ENCODE data around the gene SLC35F1. TPM values are rescaled to one million over a fixed set of nuclear protein-coding genes. Genes with fewer than 3 reads are reported as not detected.

SLC35F1 gene
- total RNA-seq, 1 donor from 2014 or later: 0.30 TPM

- ATAC-seq: no peak
- Histone ChIP-seq H3K9me3 (peaks cover 15% of the 10 kb centered on the region), H3K36me3 (no peaks in the 10 kb centered on the region), H3K27me3 (ENCODE audit: low read depth) (no peaks in the 10 kb centered on the region), H3K27ac (no peak overlapping the region), H3K4me1 (no peaks in the 10 kb centered on the region), H3K4me3 (no peak overlapping the region)
- TF ChIP-seq CTCF (IDR thresholded peaks at IDR 0.05): no peak
- no peak for DNase-seq
- intact Hi-C loops (cut with DNase I): no loop called here
Measured at GRCh38 chr6:117928833-117929232, 21.8 kb downstream of the SLC35F1 start.

- no peak for DNase-seq
- Histone ChIP-seq H3K27ac (no peak overlapping the region), H3K4me1 (no peaks in the 10 kb centered on the region), H3K36me3 (no peaks in the 10 kb centered on the region), H3K9me3 (peaks cover 15% of the 10 kb centered on the region), H3K4me3 (no peak overlapping the region), H3K27me3 (ENCODE audit: low read depth) (no peaks in the 10 kb centered on the region)
- intact Hi-C loops (cut with DNase I): no loop called here
- ATAC-seq: no peak
- no peak for TF ChIP-seq CTCF (IDR thresholded peaks at IDR 0.05)
Measured at GRCh38 chr6:117929501-117929900, 22.4 kb downstream of the SLC35F1 start.

DNA sequence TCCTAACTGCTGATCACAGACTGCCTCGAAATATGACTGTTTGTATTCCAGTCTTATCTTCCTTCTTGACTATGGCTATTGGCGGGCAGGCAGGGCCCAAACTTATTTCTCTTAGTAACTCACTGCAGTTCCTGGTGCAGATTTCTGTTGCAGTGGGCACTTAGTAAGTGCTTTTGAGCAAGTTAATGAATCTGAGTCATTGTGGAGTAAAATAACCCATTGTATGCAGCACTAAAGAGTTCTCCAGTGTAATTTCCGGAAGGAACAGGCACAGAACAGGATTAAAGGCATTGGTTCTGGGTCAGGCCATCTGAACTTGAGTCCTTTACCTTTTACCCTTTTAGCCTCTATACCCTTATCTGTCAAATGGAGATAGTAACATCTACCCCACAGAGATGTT, 23.6 kb downstream of the SLC35F1 start:
- peaks cover 15% of the 10 kb centered on the region for H3K9me3 ChIP-seq
- H3K4me1 ChIP-seq: no peaks in the 10 kb centered on the region
- no peak for TF ChIP-seq CTCF (IDR thresholded peaks at IDR 0.05)
- no peak overlapping the region for H3K4me3 ChIP-seq
- intact Hi-C loops (cut with DNase I): no loop called here
- H3K27ac ChIP-seq: no peak overlapping the region
- H3K27me3 ChIP-seq (ENCODE audit: low read depth): no peaks in the 10 kb centered on the region
- H3K36me3 ChIP-seq: no peaks in the 10 kb centered on the region
- ATAC-seq (no peak), DNase-seq (no peak)

DNA sequence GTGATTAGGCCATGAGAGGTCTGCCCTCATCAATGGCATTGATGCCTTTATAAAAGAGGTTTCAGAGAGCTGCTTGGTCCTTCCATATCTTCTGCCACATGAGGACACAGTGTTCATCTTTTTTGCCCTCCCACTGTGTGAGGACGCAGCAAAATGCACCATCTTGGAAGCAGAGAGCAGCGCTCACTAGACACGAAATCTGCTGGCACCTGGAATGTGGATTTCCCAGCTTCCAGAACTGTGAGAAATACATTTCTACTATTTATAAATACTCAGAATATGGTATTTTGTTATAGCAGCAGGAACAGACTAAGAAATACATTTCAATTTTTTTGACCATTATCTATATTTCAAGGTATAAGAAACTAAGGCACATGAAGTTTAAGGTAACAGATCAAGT, 24.9 kb downstream of the SLC35F1 start:
- no peak for ATAC-seq
- H3K27me3 ChIP-seq (ENCODE audit: low read depth): no peaks in the 10 kb centered on the region
- DNase-seq: no peak
- intact Hi-C loops (cut with DNase I): no loop called here
- peaks cover 15% of the 10 kb centered on the region for H3K9me3 ChIP-seq
- H3K4me3 ChIP-seq: no peak overlapping the region
- TF ChIP-seq CTCF (IDR thresholded peaks at IDR 0.05): no peak
- H3K36me3 ChIP-seq: no peaks in the 10 kb centered on the region
- no peak overlapping the region for H3K27ac ChIP-seq
- H3K4me1 ChIP-seq: no peaks in the 10 kb centered on the region

- intact Hi-C loops (cut with DNase I): no loop called here
- no peak for TF ChIP-seq CTCF (IDR thresholded peaks at IDR 0.05)
- Histone ChIP-seq H3K27ac (no peak overlapping the region), H3K4me1 (no peaks in the 10 kb centered on the region), H3K9me3 (peaks cover 15% of the 10 kb centered on the region), H3K4me3 (no peak overlapping the region), H3K36me3 (no peaks in the 10 kb centered on the region), H3K27me3 (ENCODE audit: low read depth) (no peaks in the 10 kb centered on the region)
- no peak for ATAC-seq
- no peak for DNase-seq
Measured at GRCh38 chr6:117932676-117933075, 25.6 kb downstream of the SLC35F1 start.

GRCh38 chr6:117933471-117933870, 26.4 kb downstream of the SLC35F1 start:
- intact Hi-C loops (cut with DNase I): no loop called here
- Histone ChIP-seq H3K27me3 (ENCODE audit: low read depth) (no peaks in the 10 kb centered on the region), H3K36me3 (no peaks in the 10 kb centered on the region), H3K9me3 (peaks cover 7% of the 10 kb centered on the region), H3K4me3 (no peak overlapping the region), H3K4me1 (no peaks in the 10 kb centered on the region), H3K27ac (no peak overlapping the region)
- DNase-seq (no peak), ATAC-seq (no peak)
- TF ChIP-seq CTCF (IDR thresholded peaks at IDR 0.05): no peak

All from lower lobe of right lung (tissue), 2 donors.